Mammary epithelial cell (primary cell): ENCODE measurements around the gene TNIK.

Experiments
- EZH2 ChIP-seq: IDR thresholded peaks from 2 replicates; pipeline ENCODE4 v1.6.1; 2012; ENCODE audit warnings: low read length, inconsistent platforms, borderline replicate concordance
- TF ChIP-seq, protein P1 (sequence below), 2 donors: IDR thresholded peaks in 1 of 2; conservative IDR thresholded peaks in 1 of 2; 2 replicates each; pipeline ENCODE4 v1.5.1; 2011 to 2012; ENCODE audit warnings: inconsistent platforms in 2 of 2, low read length in 2 of 2, mild to moderate bottlenecking in 2 of 2, control low read depth in 1 of 2, low read depth in 1 of 2; ENCODE audit not compliant: insufficient read depth in 1 of 2; ENCODE audit errors: extremely low read depth in 1 of 2

DNA sequence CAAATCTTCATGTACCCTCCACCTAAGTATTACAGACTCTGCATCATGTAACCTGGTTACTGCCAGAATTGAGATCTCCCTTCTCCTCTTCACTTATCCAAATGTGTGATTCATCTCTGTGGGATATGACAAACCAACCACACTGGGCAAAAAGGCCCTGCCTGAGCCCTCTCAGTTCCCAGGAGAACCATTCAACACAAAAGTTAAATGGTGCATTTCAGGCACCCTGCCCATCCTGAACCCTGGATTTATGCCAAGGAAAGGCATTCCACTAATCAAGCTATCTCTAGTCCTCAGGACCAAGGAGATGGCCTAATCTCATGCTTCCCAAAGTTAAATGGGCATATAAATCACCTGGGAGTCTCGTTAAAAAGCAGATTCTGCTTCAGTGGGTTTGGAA lies 108.5 kb downstream of the TNIK start:
- TF ChIP-seq, protein P1, sequence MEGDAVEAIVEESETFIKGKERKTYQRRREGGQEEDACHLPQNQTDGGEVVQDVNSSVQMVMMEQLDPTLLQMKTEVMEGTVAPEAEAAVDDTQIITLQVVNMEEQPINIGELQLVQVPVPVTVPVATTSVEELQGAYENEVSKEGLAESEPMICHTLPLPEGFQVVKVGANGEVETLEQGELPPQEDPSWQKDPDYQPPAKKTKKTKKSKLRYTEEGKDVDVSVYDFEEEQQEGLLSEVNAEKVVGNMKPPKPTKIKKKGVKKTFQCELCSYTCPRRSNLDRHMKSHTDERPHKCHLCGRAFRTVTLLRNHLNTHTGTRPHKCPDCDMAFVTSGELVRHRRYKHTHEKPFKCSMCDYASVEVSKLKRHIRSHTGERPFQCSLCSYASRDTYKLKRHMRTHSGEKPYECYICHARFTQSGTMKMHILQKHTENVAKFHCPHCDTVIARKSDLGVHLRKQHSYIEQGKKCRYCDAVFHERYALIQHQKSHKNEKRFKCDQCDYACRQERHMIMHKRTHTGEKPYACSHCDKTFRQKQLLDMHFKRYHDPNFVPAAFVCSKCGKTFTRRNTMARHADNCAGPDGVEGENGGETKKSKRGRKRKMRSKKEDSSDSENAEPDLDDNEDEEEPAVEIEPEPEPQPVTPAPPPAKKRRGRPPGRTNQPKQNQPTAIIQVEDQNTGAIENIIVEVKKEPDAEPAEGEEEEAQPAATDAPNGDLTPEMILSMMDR (conservative IDR thresholded peaks at IDR 0.05 in 1 of 2, IDR thresholded peaks at IDR 0.05 in 1 of 2; ENCODE audit: extremely low read depth in 1 of 2, insufficient read depth in 1 of 2, low read depth in 1 of 2, low read length in 2 of 2): no peak
- TF ChIP-seq EZH2: no peak
